Ectodermal cell (in vitro differentiated cells): ENCODE data around the gene GOLPH3.
"Not testable (repeated sequence)": the region's sequence is repeated elsewhere in the genome, so short reads cannot be mapped to it uniquely, and the experiment has no call there.

Experiments
- H3K27ac ChIP-seq: 2 replicates; pipeline ENCODE4 v1.7.0; 2013; ENCODE audit warnings: mild to moderate bottlenecking, low read depth, low read length; ENCODE audit not compliant: insufficient read depth, poor library complexity, severe bottlenecking
- H3K27me3 ChIP-seq: 2 replicates; pipeline ENCODE4 v1.7.0; 2013; ENCODE audit warnings: mild to moderate bottlenecking, low read length; ENCODE audit not compliant: insufficient read depth, control insufficient read depth, poor library complexity, severe bottlenecking
- H3K36me3 ChIP-seq: one replicate; pipeline ENCODE4 v1.7.0; 2013; ENCODE audit warnings: low read length; ENCODE audit not compliant: control insufficient read depth, insufficient read depth
- H3K4me1 ChIP-seq: one replicate; pipeline ENCODE4 v1.7.0; 2013; ENCODE audit warnings: low read length; ENCODE audit not compliant: control insufficient read depth, insufficient read depth
- H3K4me3 ChIP-seq: 2 replicates; pipeline ENCODE4 v1.7.0; 2013; ENCODE audit warnings: low read depth, low read length, control low read depth; ENCODE audit not compliant: insufficient read depth
- H3K9me3 ChIP-seq: 2 replicates; pipeline ENCODE4 v1.7.0; 2013; ENCODE audit warnings: mild to moderate bottlenecking, low read length, moderate library complexity; ENCODE audit not compliant: control insufficient read depth
- WGBS, 2 experiments: methylation state at CpG; one replicate each; pipeline ENCODE4 v1.1.7; 2013; ENCODE audit warnings: missing lambda C conversion rate in 2 of 2; 5-methylcytosine and 5-hydroxymethylcytosine counted together

Gene GOLPH3

DNA sequence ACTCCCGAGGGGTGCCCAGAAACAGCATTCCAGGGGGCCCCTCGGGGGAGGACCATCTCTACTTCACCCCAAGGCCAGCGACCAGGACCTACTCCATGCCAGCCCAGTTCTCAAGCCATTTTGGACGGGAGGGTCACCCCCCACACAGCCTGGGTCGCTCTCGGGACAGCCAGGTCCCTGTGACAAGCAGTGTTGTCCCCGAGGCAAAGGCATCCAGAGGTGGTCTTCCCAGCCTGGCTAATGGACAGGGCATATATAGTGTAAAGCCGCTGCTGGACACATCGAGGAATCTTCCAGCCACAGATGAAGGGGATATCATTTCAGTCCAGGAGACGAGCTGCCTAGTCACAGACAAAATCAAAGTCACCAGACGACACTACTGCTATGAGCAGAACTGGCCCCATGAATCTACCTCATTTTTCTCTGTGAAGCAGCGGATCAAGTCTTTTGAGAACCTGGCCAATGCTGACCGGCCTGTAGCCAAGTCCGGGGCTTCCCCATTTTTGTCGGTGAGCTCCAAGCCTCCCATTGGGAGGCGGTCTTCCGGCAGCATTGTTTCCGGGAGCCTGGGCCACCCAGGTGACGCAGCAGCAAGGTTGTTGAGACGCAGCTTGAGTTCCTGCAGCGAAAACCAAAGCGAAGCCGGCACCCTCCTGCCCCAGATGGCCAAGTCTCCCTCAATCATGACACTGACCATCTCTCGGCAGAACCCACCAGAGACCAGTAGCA lies 83.9 kb downstream of the GOLPH3 start:
- Histone ChIP-seq H3K4me3 (no peak overlapping the region), H3K9me3 (no peaks in the 10 kb centered on the region), H3K27ac (no peak overlapping the region), H3K4me1 (no peaks in the 10 kb centered on the region), H3K36me3 (no peaks in the 10 kb centered on the region), H3K27me3 (no peaks in the 10 kb centered on the region)
- whole genome bisulfite sequencing, 2 experiments = 89 to 90% methylated on average over 24 of the region's 24 CpGs

DNA sequence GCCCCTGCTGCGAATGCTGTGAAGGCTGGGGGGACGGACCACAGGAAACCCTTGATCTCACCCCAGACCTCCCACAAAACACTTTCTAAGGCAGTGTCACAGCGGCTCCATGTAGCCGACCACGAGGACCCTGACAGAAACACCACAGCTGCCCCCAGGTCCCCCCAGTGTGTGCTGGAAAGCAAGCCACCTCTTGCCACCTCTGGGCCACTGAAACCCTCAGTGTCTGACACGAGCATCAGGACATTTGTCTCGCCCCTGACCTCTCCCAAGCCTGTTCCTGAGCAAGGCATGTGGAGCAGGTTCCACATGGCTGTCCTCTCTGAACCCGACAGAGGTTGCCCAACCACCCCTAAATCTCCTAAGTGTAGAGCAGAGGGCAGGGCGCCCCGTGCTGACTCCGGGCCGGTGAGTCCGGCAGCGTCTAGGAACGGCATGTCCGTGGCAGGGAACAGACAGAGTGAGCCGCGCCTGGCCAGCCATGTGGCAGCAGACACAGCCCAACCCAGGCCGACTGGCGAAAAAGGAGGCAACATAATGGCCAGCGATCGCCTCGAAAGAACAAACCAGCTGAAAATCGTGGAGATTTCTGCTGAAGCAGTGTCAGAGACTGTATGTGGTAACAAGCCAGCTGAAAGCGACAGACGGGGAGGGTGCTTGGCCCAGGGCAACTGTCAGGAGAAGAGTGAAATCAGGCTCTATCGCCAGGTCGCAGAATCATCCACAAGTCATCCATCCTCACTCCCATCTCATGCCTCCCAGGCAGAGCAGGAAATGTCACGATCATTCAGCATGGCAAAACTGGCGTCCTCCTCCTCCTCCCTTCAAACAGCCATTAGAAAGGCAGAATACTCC lies 84.7 kb downstream of the GOLPH3 start:
- H3K4me3 ChIP-seq = no peak overlapping the region
- H3K27me3 ChIP-seq = no peaks in the 10 kb centered on the region
- no peaks in the 10 kb centered on the region for H3K36me3 ChIP-seq
- whole genome bisulfite sequencing, 2 experiments = 95% methylated on average over 30 of the region's 30 CpGs
- no peak overlapping the region for H3K27ac ChIP-seq
- no peaks in the 10 kb centered on the region for H3K4me1 ChIP-seq
- H3K9me3 ChIP-seq = no peaks in the 10 kb centered on the region

- Histone ChIP-seq H3K4me1 (no peaks in the 10 kb centered on the region), H3K36me3 (no peaks in the 10 kb centered on the region), H3K4me3 (no peak overlapping the region), H3K9me3 (no peaks in the 10 kb centered on the region), H3K27me3 (no peaks in the 10 kb centered on the region), H3K27ac (no peak overlapping the region)
- 93 to 94% methylated on average over 12 of the region's 12 CpGs for WGBS, 2 experiments
Measured at GRCh38 chr5:32088214-32088613, 85.9 kb downstream of the GOLPH3 start.

DNA sequence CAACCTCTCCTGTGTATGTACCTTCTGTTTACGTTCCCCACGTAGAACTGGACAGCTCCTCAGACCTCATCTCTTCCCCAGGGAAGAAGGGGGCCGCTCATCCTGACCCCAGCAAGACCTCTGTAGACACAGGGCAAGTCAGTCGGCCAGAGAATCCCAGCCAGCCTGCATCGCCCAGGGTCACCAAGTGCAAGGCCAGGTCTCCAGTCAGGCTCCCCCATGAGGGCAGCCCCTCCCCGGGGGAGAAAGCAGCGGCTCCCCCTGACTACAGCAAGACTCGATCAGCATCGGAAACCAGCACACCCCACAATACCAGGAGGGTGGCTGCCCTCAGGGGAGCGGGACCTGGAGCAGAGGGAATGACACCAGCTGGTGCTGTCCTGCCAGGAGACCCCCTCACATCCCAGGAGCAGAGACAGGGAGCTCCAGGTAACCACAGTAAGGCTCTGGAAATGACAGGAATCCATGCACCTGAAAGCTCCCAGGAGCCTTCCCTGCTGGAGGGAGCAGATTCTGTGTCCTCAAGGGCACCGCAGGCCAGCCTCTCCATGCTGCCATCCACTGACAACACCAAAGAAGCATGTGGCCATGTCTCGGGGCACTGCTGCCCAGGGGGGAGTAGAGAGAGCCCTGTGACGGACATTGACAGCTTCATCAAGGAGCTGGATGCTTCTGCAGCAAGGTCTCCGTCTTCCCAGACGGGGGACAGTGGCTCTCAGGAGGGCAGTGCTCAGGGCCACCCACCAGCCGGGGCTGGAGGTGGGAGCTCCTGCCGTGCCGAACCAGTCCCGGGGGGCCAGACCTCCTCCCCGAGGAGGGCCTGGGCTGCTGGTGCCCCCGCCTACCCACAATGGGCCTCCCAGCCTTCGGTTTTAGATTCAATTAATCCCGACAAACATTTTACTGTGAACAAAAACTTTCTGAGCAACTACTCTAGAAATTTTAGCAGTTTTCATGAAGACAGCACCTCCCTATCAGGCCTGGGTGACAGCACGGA lies 86.7 kb downstream of the GOLPH3 start:
- Histone ChIP-seq H3K36me3 (no peaks in the 10 kb centered on the region), H3K9me3 (no peaks in the 10 kb centered on the region), H3K27me3 (no peaks in the 10 kb centered on the region), H3K4me1 (no peaks in the 10 kb centered on the region), H3K27ac (no peak overlapping the region), H3K4me3 (no peak overlapping the region)
- WGBS, 2 experiments = 91 to 92% methylated on average over 24 of the region's 24 CpGs

- Histone ChIP-seq H3K4me1 (no peaks in the 10 kb centered on the region), H3K36me3 (no peaks in the 10 kb centered on the region), H3K4me3 (no peak overlapping the region), H3K27me3 (no peaks in the 10 kb centered on the region), H3K27ac (no peak overlapping the region), H3K9me3 (no peaks in the 10 kb centered on the region)
- 93% methylated on average over 10 of the region's 10 CpGs for WGBS, 2 experiments
Measured at GRCh38 chr5:32083981-32084430, 90.1 kb downstream of the GOLPH3 start.

DNA sequence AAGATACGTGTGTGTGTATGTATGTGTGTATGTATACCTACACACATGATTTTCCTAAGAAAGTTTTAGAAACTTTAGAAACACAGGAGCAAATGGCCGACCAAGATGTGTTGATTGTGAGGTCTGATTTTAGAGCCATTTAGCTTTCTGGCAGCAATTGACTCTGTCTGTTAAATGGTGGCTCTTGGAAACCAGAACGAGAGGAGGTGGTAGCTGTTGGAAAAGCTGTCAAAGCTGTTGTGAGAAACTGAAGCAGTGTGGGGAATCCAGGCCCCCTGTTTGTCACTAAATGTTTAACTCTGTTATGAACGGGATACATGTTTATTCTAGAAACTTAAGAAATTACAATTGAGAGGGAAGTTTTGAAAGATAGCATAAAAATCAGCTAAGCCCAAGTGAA lies 91.4 kb downstream of the GOLPH3 start:
- 91 to 92% methylated on average over 4 of the region's 4 CpGs for WGBS, 2 experiments

GRCh38 chr5:32080565-32080964 lies 93.6 kb downstream of the GOLPH3 start:
- WGBS, 2 experiments = 82 to 97% methylated on average over 1 of the region's 1 CpG
- not testable (repeated sequence) for H3K4me3 ChIP-seq, H3K9me3 ChIP-seq, H3K36me3 ChIP-seq, H3K27ac ChIP-seq, H3K4me1 ChIP-seq, H3K27me3 ChIP-seq

More for the DNA sequence above, 91.4 kb downstream of the GOLPH3 start:
- Histone ChIP-seq H3K27me3 (no peaks in the 10 kb centered on the region), H3K4me3 (no peak overlapping the region), H3K9me3 (no peaks in the 10 kb centered on the region), H3K27ac (no peak overlapping the region), H3K36me3 (no peaks in the 10 kb centered on the region), H3K4me1 (no peaks in the 10 kb centered on the region)

- 92 to 95% methylated on average over 6 of the region's 6 CpGs for WGBS, 2 experiments
- not testable (repeated sequence) for H3K36me3 ChIP-seq
Measured at GRCh38 chr5:32078855-32079254, 95.3 kb downstream of the GOLPH3 start.

DNA sequence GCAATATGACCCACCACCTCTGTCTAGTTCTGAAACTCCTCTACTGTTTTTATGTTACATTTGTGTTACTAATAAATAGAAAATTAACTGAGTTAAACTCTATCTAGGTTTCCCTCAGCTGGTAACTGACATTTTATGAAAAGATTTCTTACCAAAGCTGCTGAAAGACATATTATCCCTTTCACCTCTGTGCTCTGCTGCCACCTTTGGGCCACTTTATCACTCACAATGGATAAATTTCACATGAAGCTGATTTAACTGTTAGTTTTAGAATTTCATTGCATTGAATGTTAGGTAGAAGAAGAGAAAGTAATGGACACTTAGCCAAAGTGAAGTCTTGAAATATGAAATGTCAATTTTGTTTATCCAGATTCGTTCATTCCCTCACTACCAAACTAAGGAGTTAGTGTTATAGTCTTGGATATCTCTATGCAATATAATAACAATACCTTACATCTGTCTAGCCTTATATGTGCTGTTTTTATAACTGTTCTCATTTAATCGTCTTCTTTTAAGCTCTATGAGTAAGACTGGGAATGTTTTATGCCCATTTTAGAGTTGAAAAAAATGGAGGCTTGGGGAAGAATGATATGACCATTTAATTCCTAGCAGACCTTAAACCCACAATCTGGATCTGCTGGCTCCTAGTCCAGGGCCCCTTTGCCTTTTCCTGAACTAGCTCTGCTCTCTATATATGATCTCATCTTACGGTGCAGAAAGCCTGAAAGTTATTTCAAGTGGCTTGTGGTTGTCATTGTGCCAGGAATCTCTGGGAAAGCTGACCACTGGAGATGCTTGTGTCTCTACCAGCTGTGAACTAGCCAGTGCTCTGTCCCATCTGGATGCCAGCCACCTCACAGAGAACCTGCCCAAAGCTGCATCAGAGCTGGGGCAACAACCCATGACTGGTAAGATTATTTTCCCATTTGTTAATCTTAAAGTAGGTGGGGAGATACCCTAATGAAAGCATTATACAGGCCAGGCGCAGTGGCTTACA lies 97.1 kb downstream of the GOLPH3 start:
- no peak overlapping the region for H3K27ac ChIP-seq
- H3K9me3 ChIP-seq = no peaks in the 10 kb centered on the region
- WGBS, 2 experiments = 72 to 89% methylated on average over 2 to 3 of the region's 4 CpGs
- H3K4me3 ChIP-seq = no peak overlapping the region
- no peaks in the 10 kb centered on the region for H3K27me3 ChIP-seq
- H3K36me3 ChIP-seq = no peaks in the 10 kb centered on the region
- no peaks in the 10 kb centered on the region for H3K4me1 ChIP-seq

More at GRCh38 chr5:32078855-32079254, 95.3 kb downstream of the GOLPH3 start:
- not testable (repeated sequence) for H3K4me3 ChIP-seq, H3K27me3 ChIP-seq, H3K9me3 ChIP-seq, H3K4me1 ChIP-seq, H3K27ac ChIP-seq
